ENCODE measurements around the gene RASGRF2.

Gene RASGRF2

GRCh38 chr5:80990527-80990926 lies 30.4 kb downstream of the RASGRF2 start:
- Histone ChIP-seq H3K79me2 (ENCODE audit: control insufficient read depth, insufficient read depth, low read length, poor library complexity) (peaks cover 20% of the 10 kb centered on the region), H4K91ac (ENCODE audit: low read depth, low read length) (peak overlapping the region; percentile 50), H3K18ac (ENCODE audit: low read length) (no peak overlapping the region), H4K12ac (ENCODE audit: low read depth, low read length) (no peak overlapping the region), H2BK5ac (ENCODE audit: low read depth, low read length, poor library complexity) (peak overlapping the region; percentile 100), H3K27me3 (ENCODE audit: insufficient read depth, low read length) (no peaks in the 10 kb centered on the region), H3K79me1 (ENCODE audit: low read length) (peaks cover 30% of the 10 kb centered on the region), H3K36me3 (ENCODE audit: control insufficient read depth in 1 of 2, insufficient read depth in 2 of 2, low read length in 2 of 2) (peaks cover 0 to 3% of the 10 kb centered on the region in 2 experiments), H3K14ac (ENCODE audit: low read length) (peak overlapping the region; percentile 28), H3K9me3 (ENCODE audit: insufficient read depth, low read depth, low read length) (no peaks in the 10 kb centered on the region), H3K23ac (ENCODE audit: low read length) (no peak overlapping the region), H3K4ac (ENCODE audit: low read depth, low read length) (no peak overlapping the region), H4K8ac (ENCODE audit: low read depth, low read length) (peak overlapping the region; percentile 32), H3K9ac (ENCODE audit: low read length) (no peak overlapping the region), H2BK12ac (ENCODE audit: low read length) (peak overlapping the region; percentile 61), H2AK5ac (ENCODE audit: low read length) (no peak overlapping the region), H2AFZ (ENCODE audit: insufficient read depth, low read length, poor library complexity) (no peak overlapping the region), H2BK120ac (ENCODE audit: insufficient read depth, low read length, poor library complexity) (no peak overlapping the region), H3K4me3 (ENCODE audit: low read depth, low read length) (no peak overlapping the region), H3K4me1 (ENCODE audit: control insufficient read depth in 1 of 2, insufficient read depth in 2 of 2, low read length in 2 of 2) (peaks cover 32 to 38% of the 10 kb centered on the region in 2 experiments), H3K27ac (ENCODE audit: low read depth, low read length) (peak overlapping the region; percentile 98), H3K4me2 (ENCODE audit: low read length) (peak overlapping the region; percentile 59)
- no CpG with 5 or more reads among the region's 2 CpGs for WGBS (ENCODE audit: extremely low coverage, insufficient coverage, insufficient read length)
- peak; percentile 54 to 75 for DNase-seq

GRCh38 chr5:80990971-80991370 lies 30.8 kb downstream of the RASGRF2 start:
- Histone ChIP-seq H4K12ac (ENCODE audit: low read depth, low read length) (no peak overlapping the region), H2BK12ac (ENCODE audit: low read length) (peak overlapping the region; percentile 61), H2BK5ac (ENCODE audit: low read depth, low read length, poor library complexity) (peak overlapping the region; percentile 85), H2BK120ac (ENCODE audit: insufficient read depth, low read length, poor library complexity) (peak overlapping the region; percentile 41), H3K9me3 (ENCODE audit: insufficient read depth, low read depth, low read length) (no peaks in the 10 kb centered on the region), H3K27me3 (ENCODE audit: insufficient read depth, low read length) (no peaks in the 10 kb centered on the region), H3K27ac (ENCODE audit: low read depth, low read length) (peak overlapping the region; percentile 98), H3K79me2 (ENCODE audit: control insufficient read depth, insufficient read depth, low read length, poor library complexity) (peaks cover 21% of the 10 kb centered on the region), H4K8ac (ENCODE audit: low read depth, low read length) (peak overlapping the region; percentile 3), H3K18ac (ENCODE audit: low read length) (no peak overlapping the region), H4K91ac (ENCODE audit: low read depth, low read length) (peak overlapping the region; percentile 66), H3K4me2 (ENCODE audit: low read length) (peak overlapping the region; percentile 59), H3K4me1 (ENCODE audit: control insufficient read depth in 1 of 2, insufficient read depth in 2 of 2, low read length in 2 of 2) (peaks cover 32 to 38% of the 10 kb centered on the region in 2 experiments), H2AK5ac (ENCODE audit: low read length) (no peak overlapping the region), H3K4me3 (ENCODE audit: low read depth, low read length) (no peak overlapping the region), H3K4ac (ENCODE audit: low read depth, low read length) (peak overlapping the region; percentile 13), H3K9ac (ENCODE audit: low read length) (no peak overlapping the region), H3K36me3 (ENCODE audit: control insufficient read depth in 1 of 2, insufficient read depth in 2 of 2, low read length in 2 of 2) (peaks cover 0 to 3% of the 10 kb centered on the region in 2 experiments), H2AFZ (ENCODE audit: insufficient read depth, low read length, poor library complexity) (no peak overlapping the region), H3K23ac (ENCODE audit: low read length) (no peak overlapping the region), H3K14ac (ENCODE audit: low read length) (peak overlapping the region; percentile 67), H3K79me1 (ENCODE audit: low read length) (peaks cover 30% of the 10 kb centered on the region)
- WGBS (ENCODE audit: extremely low coverage, insufficient coverage, insufficient read length): no CpG with 5 or more reads among the region's 1 CpG
- peak; percentile 83 to 91 for DNase-seq

GRCh38 chr5:80995908-80996307 lies 35.7 kb downstream of the RASGRF2 start:
- peaks cover 14% of the 10 kb centered on the region for H3K79me2 ChIP-seq (ENCODE audit: control insufficient read depth, insufficient read depth, low read length, poor library complexity)
- no peaks in the 10 kb centered on the region for H3K27me3 ChIP-seq (ENCODE audit: insufficient read depth, low read length)
- no peak overlapping the region for H3K14ac ChIP-seq (ENCODE audit: low read length)
- peaks cover 12% of the 10 kb centered on the region for H3K79me1 ChIP-seq (ENCODE audit: low read length)
- H3K4me3 ChIP-seq (ENCODE audit: low read depth, low read length): no peak overlapping the region
- no peak overlapping the region for H3K4me2 ChIP-seq (ENCODE audit: low read length)
- H2AFZ ChIP-seq (ENCODE audit: insufficient read depth, low read length, poor library complexity): no peak overlapping the region
- H3K18ac ChIP-seq (ENCODE audit: low read length): no peak overlapping the region
- H2BK120ac ChIP-seq (ENCODE audit: insufficient read depth, low read length, poor library complexity): no peak overlapping the region
- H3K4ac ChIP-seq (ENCODE audit: low read depth, low read length): peak overlapping the region; percentile 40
- no peak overlapping the region for H3K27ac ChIP-seq (ENCODE audit: low read depth, low read length)
- H2AK5ac ChIP-seq (ENCODE audit: low read length): no peak overlapping the region
- H2BK12ac ChIP-seq (ENCODE audit: low read length): no peak overlapping the region
- no peak overlapping the region for H3K23ac ChIP-seq (ENCODE audit: low read length)
- no peak overlapping the region for H2BK5ac ChIP-seq (ENCODE audit: low read depth, low read length, poor library complexity)
- H3K9me3 ChIP-seq (ENCODE audit: insufficient read depth, low read depth, low read length): no peaks in the 10 kb centered on the region
- H3K4me1 ChIP-seq (ENCODE audit: control insufficient read depth in 1 of 2, insufficient read depth in 2 of 2, low read length in 2 of 2): peaks cover 16 to 17% of the 10 kb centered on the region in 2 experiments
- DNase-seq: no peak
- no peak overlapping the region for H3K9ac ChIP-seq (ENCODE audit: low read length)
- no peak overlapping the region for H4K8ac ChIP-seq (ENCODE audit: low read depth, low read length)
- no peak overlapping the region for H4K91ac ChIP-seq (ENCODE audit: low read depth, low read length)
- H4K12ac ChIP-seq (ENCODE audit: low read depth, low read length): no peak overlapping the region
- no CpG with 5 or more reads among the region's 2 CpGs for WGBS (ENCODE audit: extremely low coverage, insufficient coverage, insufficient read length)
- H3K36me3 ChIP-seq (ENCODE audit: control insufficient read depth in 1 of 2, insufficient read depth in 2 of 2, low read length in 2 of 2): peaks cover 7 to 9% of the 10 kb centered on the region in 2 experiments

GRCh38 chr5:80998590-80998979 lies 38.4 kb downstream of the RASGRF2 start:
- Histone ChIP-seq H2BK5ac (ENCODE audit: low read depth, low read length, poor library complexity) (no peak overlapping the region), H3K9me3 (ENCODE audit: insufficient read depth, low read depth, low read length) (no peaks in the 10 kb centered on the region), H3K4me3 (ENCODE audit: low read depth, low read length) (no peak overlapping the region), H3K27me3 (ENCODE audit: insufficient read depth, low read length) (no peaks in the 10 kb centered on the region), H3K79me1 (ENCODE audit: low read length) (no peaks in the 10 kb centered on the region), H4K12ac (ENCODE audit: low read depth, low read length) (no peak overlapping the region), H3K18ac (ENCODE audit: low read length) (no peak overlapping the region), H2AFZ (ENCODE audit: insufficient read depth, low read length, poor library complexity) (no peak overlapping the region), H2AK5ac (ENCODE audit: low read length) (no peak overlapping the region), H3K23ac (ENCODE audit: low read length) (no peak overlapping the region), H3K27ac (ENCODE audit: low read depth, low read length) (no peak overlapping the region), H3K36me3 (ENCODE audit: control insufficient read depth in 1 of 2, insufficient read depth in 2 of 2, low read length in 2 of 2) (peaks cover 8 to 9% of the 10 kb centered on the region in 2 experiments), H3K4me1 (ENCODE audit: control insufficient read depth in 1 of 2, insufficient read depth in 2 of 2, low read length in 2 of 2) (peaks cover 3% of the 10 kb centered on the region in 2 experiments), H4K91ac (ENCODE audit: low read depth, low read length) (no peak overlapping the region), H2BK12ac (ENCODE audit: low read length) (no peak overlapping the region), H4K8ac (ENCODE audit: low read depth, low read length) (peak overlapping the region; percentile 35), H3K14ac (ENCODE audit: low read length) (no peak overlapping the region), H3K9ac (ENCODE audit: low read length) (no peak overlapping the region), H2BK120ac (ENCODE audit: insufficient read depth, low read length, poor library complexity) (no peak overlapping the region), H3K4ac (ENCODE audit: low read depth, low read length) (peak overlapping the region; percentile 97), H3K79me2 (ENCODE audit: control insufficient read depth, insufficient read depth, low read length, poor library complexity) (peaks cover 4% of the 10 kb centered on the region), H3K4me2 (ENCODE audit: low read length) (no peak overlapping the region)
- DNase-seq: no peak
- no CpG with 5 or more reads among the region's 5 CpGs for WGBS (ENCODE audit: extremely low coverage, insufficient coverage, insufficient read length)

Measured in trophoblast cell (in vitro differentiated cells and primary cell).